Epithelial cell of prostate (primary cell): Measurements from ENCODE around the gene DNA2.

ENCODE experiments used
- DNase-seq: peaks from one replicate; pipeline ENCODE4 v3.0.0-alpha.2; 2011; ENCODE audit warnings: low read depth, low spot score
- H3K27ac ChIP-seq: fragments of 450-650 bp; 2 replicates; pipeline ENCODE4 v1.5.1; 2017; ENCODE audit warnings: mild to moderate bottlenecking

The DNA2 gene

GRCh38 chr10:68367121-68367520, 104.7 kb downstream of the DNA2 start:
- no peak overlapping the region for H3K27ac ChIP-seq
- no peak for DNase-seq

- DNase-seq = no peak
- H3K27ac ChIP-seq = no peak overlapping the region
These were observed 105.2 kb downstream of the DNA2 start for GRCh38 chr10:68366600-68366999.

GRCh38 chr10:68365611-68366010, 106.2 kb downstream of the DNA2 start:
- H3K27ac ChIP-seq = no peak overlapping the region
- DNase-seq = no peak

GRCh38 chr10:68364101-68364886, 107.5 kb downstream of the DNA2 start:
- H3K27ac ChIP-seq = no peak overlapping the region
- no peak for DNase-seq
